Measurements from ENCODE around the gene NANS.

NANS gene

DNA sequence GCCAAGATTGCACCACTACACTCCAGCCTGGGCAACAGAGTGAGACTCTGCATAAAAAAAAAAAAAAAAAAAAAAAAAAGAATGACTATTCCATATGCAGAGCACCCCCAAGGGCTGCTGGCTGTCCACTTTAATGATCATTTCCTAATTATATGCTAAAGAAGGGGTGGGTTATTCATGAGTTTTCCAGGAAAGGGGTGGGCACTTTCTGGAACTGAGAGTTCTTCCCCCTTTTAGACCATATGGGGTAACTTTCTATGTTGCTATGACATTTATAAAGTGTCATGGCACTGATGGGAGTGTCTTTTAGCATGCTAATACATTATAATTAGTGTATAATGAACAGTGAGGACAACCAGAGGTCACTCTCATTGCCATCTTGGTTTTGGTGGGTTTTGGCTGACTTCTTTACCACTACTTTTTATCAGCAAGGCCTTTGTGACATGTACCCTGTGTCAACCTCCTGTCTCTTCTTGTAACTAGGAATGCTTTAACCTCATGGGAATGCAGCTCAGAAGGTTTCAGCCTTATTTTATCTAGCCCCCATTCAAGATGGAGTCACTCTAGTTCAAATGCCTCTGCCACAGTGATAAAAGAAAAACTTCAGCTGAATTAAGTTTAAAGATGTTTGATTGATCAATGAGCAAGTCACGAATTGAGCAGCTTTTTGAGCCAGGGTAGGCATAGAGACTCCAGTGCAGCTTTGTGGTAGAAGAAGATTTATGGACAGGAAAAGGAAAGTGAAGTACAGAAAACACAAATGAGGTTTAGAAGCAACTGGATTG, 7.1 kb upstream of the NANS start:
- DNase-seq (ENCODE audit: low read depth in 1 of 2, low spot score in 1 of 2), result no peak
- TF ChIP-seq, protein P1, sequence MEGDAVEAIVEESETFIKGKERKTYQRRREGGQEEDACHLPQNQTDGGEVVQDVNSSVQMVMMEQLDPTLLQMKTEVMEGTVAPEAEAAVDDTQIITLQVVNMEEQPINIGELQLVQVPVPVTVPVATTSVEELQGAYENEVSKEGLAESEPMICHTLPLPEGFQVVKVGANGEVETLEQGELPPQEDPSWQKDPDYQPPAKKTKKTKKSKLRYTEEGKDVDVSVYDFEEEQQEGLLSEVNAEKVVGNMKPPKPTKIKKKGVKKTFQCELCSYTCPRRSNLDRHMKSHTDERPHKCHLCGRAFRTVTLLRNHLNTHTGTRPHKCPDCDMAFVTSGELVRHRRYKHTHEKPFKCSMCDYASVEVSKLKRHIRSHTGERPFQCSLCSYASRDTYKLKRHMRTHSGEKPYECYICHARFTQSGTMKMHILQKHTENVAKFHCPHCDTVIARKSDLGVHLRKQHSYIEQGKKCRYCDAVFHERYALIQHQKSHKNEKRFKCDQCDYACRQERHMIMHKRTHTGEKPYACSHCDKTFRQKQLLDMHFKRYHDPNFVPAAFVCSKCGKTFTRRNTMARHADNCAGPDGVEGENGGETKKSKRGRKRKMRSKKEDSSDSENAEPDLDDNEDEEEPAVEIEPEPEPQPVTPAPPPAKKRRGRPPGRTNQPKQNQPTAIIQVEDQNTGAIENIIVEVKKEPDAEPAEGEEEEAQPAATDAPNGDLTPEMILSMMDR (IDR thresholded peaks at IDR 0.05; ENCODE audit: insufficient read depth, low read length), result no peak
- TF ChIP-seq POLR2AphosphoS5 (IDR thresholded peaks at IDR 0.05; ENCODE audit: low read depth) (no peak), SPI1 (IDR thresholded peaks at IDR 0.05; ENCODE audit: borderline replicate concordance, low read depth) (no peak), GABPA (IDR thresholded peaks at IDR 0.05; ENCODE audit: low read depth) (no peak)
- TF ChIP-seq, protein P2, sequence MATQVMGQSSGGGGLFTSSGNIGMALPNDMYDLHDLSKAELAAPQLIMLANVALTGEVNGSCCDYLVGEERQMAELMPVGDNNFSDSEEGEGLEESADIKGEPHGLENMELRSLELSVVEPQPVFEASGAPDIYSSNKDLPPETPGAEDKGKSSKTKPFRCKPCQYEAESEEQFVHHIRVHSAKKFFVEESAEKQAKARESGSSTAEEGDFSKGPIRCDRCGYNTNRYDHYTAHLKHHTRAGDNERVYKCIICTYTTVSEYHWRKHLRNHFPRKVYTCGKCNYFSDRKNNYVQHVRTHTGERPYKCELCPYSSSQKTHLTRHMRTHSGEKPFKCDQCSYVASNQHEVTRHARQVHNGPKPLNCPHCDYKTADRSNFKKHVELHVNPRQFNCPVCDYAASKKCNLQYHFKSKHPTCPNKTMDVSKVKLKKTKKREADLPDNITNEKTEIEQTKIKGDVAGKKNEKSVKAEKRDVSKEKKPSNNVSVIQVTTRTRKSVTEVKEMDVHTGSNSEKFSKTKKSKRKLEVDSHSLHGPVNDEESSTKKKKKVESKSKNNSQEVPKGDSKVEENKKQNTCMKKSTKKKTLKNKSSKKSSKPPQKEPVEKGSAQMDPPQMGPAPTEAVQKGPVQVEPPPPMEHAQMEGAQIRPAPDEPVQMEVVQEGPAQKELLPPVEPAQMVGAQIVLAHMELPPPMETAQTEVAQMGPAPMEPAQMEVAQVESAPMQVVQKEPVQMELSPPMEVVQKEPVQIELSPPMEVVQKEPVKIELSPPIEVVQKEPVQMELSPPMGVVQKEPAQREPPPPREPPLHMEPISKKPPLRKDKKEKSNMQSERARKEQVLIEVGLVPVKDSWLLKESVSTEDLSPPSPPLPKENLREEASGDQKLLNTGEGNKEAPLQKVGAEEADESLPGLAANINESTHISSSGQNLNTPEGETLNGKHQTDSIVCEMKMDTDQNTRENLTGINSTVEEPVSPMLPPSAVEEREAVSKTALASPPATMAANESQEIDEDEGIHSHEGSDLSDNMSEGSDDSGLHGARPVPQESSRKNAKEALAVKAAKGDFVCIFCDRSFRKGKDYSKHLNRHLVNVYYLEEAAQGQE (IDR thresholded peaks at IDR 0.05; ENCODE audit: insufficient replicate concordance, low read depth), result no peak
- Histone ChIP-seq H3K27me3 (ENCODE audit: insufficient read depth, poor library complexity, severe bottlenecking) (no peaks in the 10 kb centered on the region), H3K27ac (replicated peaks) (no peak overlapping the region), H3K4me3 (replicated peaks; ENCODE audit: insufficient read depth, low read length) (no peak overlapping the region)

DNA sequence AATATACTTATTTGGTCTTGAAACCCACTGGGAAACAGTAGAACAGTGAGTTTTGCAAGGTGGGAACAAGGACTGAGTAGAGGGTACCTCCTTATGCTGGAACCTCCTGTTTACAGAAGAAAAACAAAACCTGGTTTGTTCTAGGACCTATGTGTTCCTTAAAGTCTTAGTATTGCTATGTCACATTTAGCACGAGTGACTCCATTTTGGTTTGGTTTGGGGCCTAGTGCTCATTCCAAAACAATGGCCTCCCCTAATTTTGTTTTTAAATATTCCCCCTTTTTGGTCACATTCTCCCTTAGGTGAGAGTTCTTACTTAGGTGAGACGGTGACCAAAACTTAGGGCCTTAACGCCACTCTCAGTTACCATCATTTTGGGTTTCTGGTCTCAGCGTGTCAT, 6.2 kb upstream of the NANS start:
- TF ChIP-seq SPI1 (IDR thresholded peaks at IDR 0.05; ENCODE audit: borderline replicate concordance, low read depth), result no peak
- TF ChIP-seq, protein P2 (IDR thresholded peaks at IDR 0.05; ENCODE audit: insufficient replicate concordance, low read depth), result no peak
- TF ChIP-seq, protein P1 (IDR thresholded peaks at IDR 0.05; ENCODE audit: insufficient read depth, low read length), result no peak
- no peak for TF ChIP-seq POLR2AphosphoS5 (IDR thresholded peaks at IDR 0.05; ENCODE audit: low read depth)
- TF ChIP-seq GABPA (IDR thresholded peaks at IDR 0.05; ENCODE audit: low read depth), result no peak
- no peaks in the 10 kb centered on the region for H3K27me3 ChIP-seq (ENCODE audit: insufficient read depth, poor library complexity, severe bottlenecking)
- no peak overlapping the region for H3K4me3 ChIP-seq (replicated peaks; ENCODE audit: insufficient read depth, low read length)
- H3K27ac ChIP-seq (replicated peaks), result no peak overlapping the region
- DNase-seq (ENCODE audit: low read depth in 1 of 2, low spot score in 1 of 2), result no peak

DNA sequence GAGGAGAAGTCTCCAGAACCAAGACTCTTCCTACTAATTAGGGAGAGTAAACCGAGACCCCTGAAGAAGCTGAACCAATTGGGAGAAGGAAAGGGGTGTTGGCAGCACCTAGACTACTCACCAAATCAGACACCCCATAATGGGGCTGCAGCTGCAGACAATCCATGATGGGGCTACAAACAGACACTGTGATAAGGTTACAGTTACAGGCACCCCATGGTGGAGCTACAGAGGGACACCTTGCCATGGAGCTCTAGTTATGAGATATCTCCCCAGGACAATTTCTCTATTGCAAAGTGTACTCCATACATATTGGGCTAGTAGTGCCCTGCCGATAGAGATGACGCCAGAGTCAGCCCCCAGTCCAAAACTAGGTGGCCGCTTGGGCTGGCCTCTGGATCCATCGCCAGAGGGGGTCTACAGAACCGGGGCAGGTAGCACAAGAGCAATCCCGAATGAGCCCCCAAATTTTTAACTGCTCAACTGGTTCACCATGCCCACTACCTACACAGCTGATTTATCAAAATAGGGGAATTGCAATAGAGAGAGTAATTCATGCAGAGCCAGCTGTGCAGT, 2.1 kb upstream of the NANS start:
- no peak overlapping the region for H3K27ac ChIP-seq (replicated peaks)

More for the DNA sequence above, 2.1 kb upstream of the NANS start:
- Histone ChIP-seq H3K27me3 (ENCODE audit: insufficient read depth, poor library complexity, severe bottlenecking) (no peaks in the 10 kb centered on the region), H3K4me3 (replicated peaks; ENCODE audit: insufficient read depth, low read length) (no peak overlapping the region)
- DNase-seq (ENCODE audit: low read depth in 1 of 2, low spot score in 1 of 2), result no peak
- TF ChIP-seq, protein P2 (IDR thresholded peaks at IDR 0.05; ENCODE audit: insufficient replicate concordance, low read depth), result no peak
- TF ChIP-seq SPI1 (IDR thresholded peaks at IDR 0.05; ENCODE audit: borderline replicate concordance, low read depth) (no peak), GABPA (IDR thresholded peaks at IDR 0.05; ENCODE audit: low read depth) (no peak), POLR2AphosphoS5 (IDR thresholded peaks at IDR 0.05; ENCODE audit: low read depth) (0 out of 2 replicates have a peak, but pooled peaks have one; percentile 17)
- TF ChIP-seq, protein P1 (IDR thresholded peaks at IDR 0.05; ENCODE audit: insufficient read depth, low read length), result no peak

All from HL-60 (cell line).